HG03460 (cell line): ENCODE measurements around the gene CFAP141.
"Not testable (repeated sequence)": the region's sequence is repeated elsewhere in the genome, so short reads cannot be mapped to it uniquely, and the experiment has no call there.

Experiments used
- ATAC-seq: cut with Tn5 transposase; IDR thresholded peaks from one replicate; pipeline ENCODE4 v1.9.1; 2021; ENCODE audit not compliant: unreplicated experiment

Gene CFAP141

GRCh38 chr1:154208677-154209388, 2.7 kb upstream of the CFAP141 start:
- no peak for ATAC-seq

- ATAC-seq, result no peak
Measured at GRCh38 chr1:154207262-154207661, 1.1 kb upstream of the CFAP141 start.

GRCh38 chr1:154205778-154206177, 355 bp downstream of the CFAP141 start:
- ATAC-seq, result not testable (repeated sequence)

GRCh38 chr1:154199563-154199879, 6.6 kb downstream of the CFAP141 start:
- no peak for ATAC-seq

GRCh38 chr1:154198756-154199562, 7.2 kb downstream of the CFAP141 start:
- no peak for ATAC-seq

GRCh38 chr1:154193821-154194220, 12.3 kb downstream of the CFAP141 start:
- ATAC-seq, result no peak

- no peak for ATAC-seq
Measured at GRCh38 chr1:154192476-154192875, 13.7 kb downstream of the CFAP141 start.

GRCh38 chr1:154191990-154192461, 14.1 kb downstream of the CFAP141 start, which contains the start of gene TPM3:
Gene TPM3, minus strand, starts transcription at chr1:154192100. Its CDS starts 82 bp downstream, at chr1:154192018.
- ATAC-seq, result no peak

GRCh38 chr1:154190550-154190949, 15.6 kb downstream of the CFAP141 start:
- no peak for ATAC-seq

GRCh38 chr1:154186852-154187501, 19.2 kb downstream of the CFAP141 start:
- no peak for ATAC-seq

GRCh38 chr1:154186177-154186576, 20.0 kb downstream of the CFAP141 start:
- no peak for ATAC-seq

- ATAC-seq, result peak; percentile 60
Measured at GRCh38 chr1:154183046-154183915, 22.9 kb downstream of the CFAP141 start.

GRCh38 chr1:154182344-154183045, 23.6 kb downstream of the CFAP141 start:
- peak; percentile 53 for ATAC-seq

- no peak for ATAC-seq
Measured at GRCh38 chr1:154181944-154182343, 24.2 kb downstream of the CFAP141 start.

GRCh38 chr1:154179946-154180687, 26.0 kb downstream of the CFAP141 start:
- ATAC-seq, result no peak

- ATAC-seq, result no peak
Measured at GRCh38 chr1:154178911-154179811, 27.0 kb downstream of the CFAP141 start.

- ATAC-seq, result no peak
Measured at GRCh38 chr1:154178013-154178412, 28.1 kb downstream of the CFAP141 start.

- no peak for ATAC-seq
Measured at GRCh38 chr1:154176337-154176736, 29.8 kb downstream of the CFAP141 start.
